Cardiac muscle cell (in vitro differentiated cells and primary cell): ENCODE data around the gene SPACDR. TPM values are rescaled to one million over a fixed set of nuclear protein-coding genes. Genes with fewer than 3 reads are reported as not detected.
"Not testable (repeated sequence)": the region's sequence is repeated elsewhere in the genome, so short reads cannot be mapped to it uniquely, and the experiment has no call there.

Source experiments
- DNase-seq, 2 donors: peaks; one replicate each; pipeline versions ENCODE4 v3.0.0 to v3.0.0-alpha.2; 2010 to 2017; ENCODE audit warnings: low read depth in 1 of 2, low spot score in 1 of 2
- H3K27ac ChIP-seq: fragments of 200-600 bp; sonication (generic); 2 replicates; pipeline ENCODE4 v1.5.1; 2016
- H3K27me3 ChIP-seq: fragments of 200-600 bp; sonication (generic); 2 replicates; pipeline ENCODE4 v1.6.0; 2016; ENCODE audit warnings: control low read depth
- H3K36me3 ChIP-seq: fragments of 200-600 bp; sonication (generic); 2 replicates; pipeline ENCODE4 v1.5.1; 2016; ENCODE audit warnings: control low read depth
- H3K4me1 ChIP-seq: fragments of 200-600 bp; sonication (generic); 2 replicates; pipeline ENCODE4 v1.8.1; 2017; ENCODE audit warnings: low read depth, mild to moderate bottlenecking, mixed run types
- H3K4me3 ChIP-seq: fragments of 200-600 bp; sonication (generic); 2 replicates; pipeline ENCODE4 v1.5.1; 2016; ENCODE audit warnings: mild to moderate bottlenecking
- H3K9me3 ChIP-seq: fragments of 200-600 bp; sonication (generic); 2 replicates; pipeline ENCODE4 v1.5.1; 2017; ENCODE audit warnings: low read depth, mild to moderate bottlenecking, control low read depth
- CTCF ChIP-seq: IDR thresholded peaks from 2 replicates; pipeline ENCODE4 v1.5.1; 2012; ENCODE audit warnings: low read depth, mild to moderate bottlenecking, low read length
- polyA plus RNA-seq: library from polyadenylated mRNA; unstranded; fragments of >200 nt; fragmentation: Nextera tagmentation; extraction: Ambion mirVana; gene quantifications from 2 replicates; pipeline ENCODE4 v1.2.1, GENCODE V29; 2016
- total RNA-seq: library from RNA; depleted of rRNA; stranded (reverse); fragments of >200 nt; gene quantifications from 2 replicates; pipeline ENCODE4 v1.2.3, GENCODE V29; 2016

SPACDR gene
- total and polyA plus RNA-seq, 2 experiments from 2014 or later, result 1.2 to 1.6 TPM

- no peaks in the 10 kb centered on the region for H3K27me3 ChIP-seq
- no peak for DNase-seq
- H3K36me3 ChIP-seq, result no peaks in the 10 kb centered on the region
- H3K4me3 ChIP-seq, result no peak overlapping the region
- H3K4me1 ChIP-seq, result no peaks in the 10 kb centered on the region
- H3K9me3 ChIP-seq, result no peaks in the 10 kb centered on the region
- no peak for TF ChIP-seq CTCF
- no peak overlapping the region for H3K27ac ChIP-seq
These were observed 41.0 kb upstream of the SPACDR start for GRCh38 chr7:100504887-100505611.

- H3K4me3 ChIP-seq, H3K27me3 ChIP-seq: not testable (repeated sequence)
These were observed 40.0 kb upstream of the SPACDR start for GRCh38 chr7:100504031-100504430.

GRCh38 chr7:100500743-100501142, 36.7 kb upstream of the SPACDR start:
- H3K4me1 ChIP-seq, H3K27ac ChIP-seq, H3K36me3 ChIP-seq, DNase-seq, H3K4me3 ChIP-seq, H3K27me3 ChIP-seq, H3K9me3 ChIP-seq: not testable (repeated sequence)

More at GRCh38 chr7:100504031-100504430, 40.0 kb upstream of the SPACDR start:
- not testable (repeated sequence) for H3K9me3 ChIP-seq, H3K27ac ChIP-seq, H3K4me1 ChIP-seq, DNase-seq, H3K36me3 ChIP-seq

GRCh38 chr7:100496509-100496908, 32.4 kb upstream of the SPACDR start:
- no peak overlapping the region for H3K4me3 ChIP-seq
- no peaks in the 10 kb centered on the region for H3K4me1 ChIP-seq
- no peak overlapping the region for H3K27ac ChIP-seq
- H3K36me3 ChIP-seq, result no peaks in the 10 kb centered on the region
- no peak for DNase-seq
- no peak for TF ChIP-seq CTCF
- no peaks in the 10 kb centered on the region for H3K9me3 ChIP-seq
- H3K27me3 ChIP-seq, result peaks cover 10% of the 10 kb centered on the region

GRCh38 chr7:100493476-100494264, 29.6 kb upstream of the SPACDR start:
- DNase-seq, result peak in 1 of 2 donors; percentile 42
- Histone ChIP-seq H3K27ac (no peak overlapping the region), H3K27me3 (peaks cover 10% of the 10 kb centered on the region), H3K4me1 (no peaks in the 10 kb centered on the region), H3K36me3 (peaks cover 3% of the 10 kb centered on the region), H3K4me3 (no peak overlapping the region), H3K9me3 (no peaks in the 10 kb centered on the region)
- no peak for TF ChIP-seq CTCF

GRCh38 chr7:100492738-100493475, 28.8 kb upstream of the SPACDR start:
- Histone ChIP-seq H3K27ac (no peak overlapping the region), H3K36me3 (peaks cover 3% of the 10 kb centered on the region), H3K4me1 (no peaks in the 10 kb centered on the region), H3K4me3 (no peak overlapping the region), H3K27me3 (peaks cover 10% of the 10 kb centered on the region), H3K9me3 (no peaks in the 10 kb centered on the region)
- no peak for TF ChIP-seq CTCF
- no peak for DNase-seq
